ENCODE results near the gene MGAT4C. TPM values are rescaled to one million over a fixed set of nuclear protein-coding genes. Genes with fewer than 3 reads are reported as not detected.

The MGAT4C gene
- total RNA-seq, 1 experiment from 2014 or later = not detected

DNA sequence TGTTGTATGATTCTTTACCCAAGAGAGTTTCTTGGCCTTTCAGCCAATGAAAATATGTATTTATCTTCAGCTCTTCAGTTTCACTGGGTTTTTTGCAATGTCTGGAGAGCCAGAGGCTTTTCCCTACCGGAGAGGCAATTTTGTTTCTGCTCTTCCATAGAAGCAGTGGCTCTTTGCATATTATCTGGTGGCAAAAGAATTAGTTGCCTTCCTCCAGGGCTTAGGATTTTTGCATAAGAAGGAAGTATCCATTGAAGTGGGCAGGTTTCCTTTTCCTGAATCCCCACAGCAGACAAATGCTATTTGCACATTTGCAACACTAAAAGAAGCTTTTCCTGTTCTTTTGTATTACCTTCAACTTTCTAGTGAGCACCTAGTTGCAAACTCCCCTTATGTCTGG, 306.9 kb downstream of the MGAT4C start:
- intact Hi-C loops (cut with micrococcal nuclease; ENCODE audit: unreplicated experiment) = no loop called here
- Mint-ChIP-seq H3K9me3 (ENCODE audit: unreplicated experiment) (no peaks in the 10 kb centered on the region), H3K27me3 (ENCODE audit: insufficient read depth, unreplicated experiment) (peaks cover 2% of the 10 kb centered on the region), H3K4me3 (ENCODE audit: unreplicated experiment) (no peak overlapping the region), H3K4me1 (ENCODE audit: low read depth, unreplicated experiment) (no peaks in the 10 kb centered on the region), H3K27ac (ENCODE audit: unreplicated experiment) (no peak overlapping the region), H3K36me3 (ENCODE audit: insufficient read depth, unreplicated experiment) (no peaks in the 10 kb centered on the region)
- no peaks in the 10 kb centered on the region for H3K9me3 ChIP-seq
- no peak for DNase-seq
- H3K36me3 ChIP-seq (ENCODE audit: control insufficient read depth, insufficient read depth, low read length) = no peaks in the 10 kb centered on the region
- ChIA-PET CTCF (no interaction called here), POLR2A (no interaction called here)
- no TSS peak for BruUV-seq (replicated peaks)
- H3K27me3 ChIP-seq (replicated peaks; ENCODE audit: control insufficient read depth, insufficient read depth, low read length) = no peaks in the 10 kb centered on the region
- TF ChIP-seq, protein P1, sequence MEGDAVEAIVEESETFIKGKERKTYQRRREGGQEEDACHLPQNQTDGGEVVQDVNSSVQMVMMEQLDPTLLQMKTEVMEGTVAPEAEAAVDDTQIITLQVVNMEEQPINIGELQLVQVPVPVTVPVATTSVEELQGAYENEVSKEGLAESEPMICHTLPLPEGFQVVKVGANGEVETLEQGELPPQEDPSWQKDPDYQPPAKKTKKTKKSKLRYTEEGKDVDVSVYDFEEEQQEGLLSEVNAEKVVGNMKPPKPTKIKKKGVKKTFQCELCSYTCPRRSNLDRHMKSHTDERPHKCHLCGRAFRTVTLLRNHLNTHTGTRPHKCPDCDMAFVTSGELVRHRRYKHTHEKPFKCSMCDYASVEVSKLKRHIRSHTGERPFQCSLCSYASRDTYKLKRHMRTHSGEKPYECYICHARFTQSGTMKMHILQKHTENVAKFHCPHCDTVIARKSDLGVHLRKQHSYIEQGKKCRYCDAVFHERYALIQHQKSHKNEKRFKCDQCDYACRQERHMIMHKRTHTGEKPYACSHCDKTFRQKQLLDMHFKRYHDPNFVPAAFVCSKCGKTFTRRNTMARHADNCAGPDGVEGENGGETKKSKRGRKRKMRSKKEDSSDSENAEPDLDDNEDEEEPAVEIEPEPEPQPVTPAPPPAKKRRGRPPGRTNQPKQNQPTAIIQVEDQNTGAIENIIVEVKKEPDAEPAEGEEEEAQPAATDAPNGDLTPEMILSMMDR (IDR thresholded peaks at IDR 0.05; ENCODE audit: insufficient read depth in 1 of 2, low read depth in 1 of 2, low read length in 1 of 2, severe bottlenecking in 1 of 2, unreplicated experiment in 1 of 2) = no peak
- no peak overlapping the region for H3K4me3 ChIP-seq (ENCODE audit: low read depth, low read length)
- H3K4me1 ChIP-seq = no peaks in the 10 kb centered on the region

DNA sequence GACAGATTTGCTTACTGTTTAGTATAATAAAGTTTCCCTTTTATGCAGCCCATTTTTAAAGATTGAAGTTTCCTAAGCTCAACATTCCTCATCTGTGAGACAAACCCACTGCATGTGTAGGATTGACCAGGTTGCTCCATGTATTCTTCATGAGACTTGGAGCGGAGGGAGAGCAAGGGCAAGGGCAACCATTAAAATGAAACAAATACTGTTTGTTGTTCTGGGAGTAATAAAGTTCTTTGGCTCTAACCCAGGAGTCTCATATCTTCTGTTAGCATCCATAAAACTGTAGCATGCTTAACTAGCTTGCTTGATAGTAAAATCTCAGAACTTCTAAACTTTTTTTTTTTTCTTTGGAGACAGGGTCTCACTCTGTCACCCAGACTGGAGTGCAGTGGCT, 307.9 kb downstream of the MGAT4C start:
- H3K27ac Mint-ChIP-seq (ENCODE audit: unreplicated experiment) = no peak overlapping the region
- intact Hi-C loops (cut with micrococcal nuclease; ENCODE audit: unreplicated experiment) = no loop called here
- BruUV-seq (replicated peaks) = no TSS peak
- H3K27me3 Mint-ChIP-seq (ENCODE audit: insufficient read depth, unreplicated experiment) = no peaks in the 10 kb centered on the region
- no peaks in the 10 kb centered on the region for H3K4me1 Mint-ChIP-seq (ENCODE audit: low read depth, unreplicated experiment)
- no peaks in the 10 kb centered on the region for H3K27me3 ChIP-seq (replicated peaks; ENCODE audit: control insufficient read depth, insufficient read depth, low read length)
- no peaks in the 10 kb centered on the region for H3K36me3 Mint-ChIP-seq (ENCODE audit: insufficient read depth, unreplicated experiment)
- H3K9me3 ChIP-seq = no peaks in the 10 kb centered on the region
- no peaks in the 10 kb centered on the region for H3K4me1 ChIP-seq
- TF ChIP-seq, protein P1 (IDR thresholded peaks at IDR 0.05; ENCODE audit: insufficient read depth in 1 of 2, low read depth in 1 of 2, low read length in 1 of 2, severe bottlenecking in 1 of 2, unreplicated experiment in 1 of 2) = no peak
- no peaks in the 10 kb centered on the region for H3K9me3 Mint-ChIP-seq (ENCODE audit: unreplicated experiment)
- H3K36me3 ChIP-seq (ENCODE audit: control insufficient read depth, insufficient read depth, low read length) = no peaks in the 10 kb centered on the region
- H3K4me3 ChIP-seq (ENCODE audit: low read depth, low read length) = no peak overlapping the region
- CTCF ChIA-PET = no interaction called here
- no peak overlapping the region for H3K4me3 Mint-ChIP-seq (ENCODE audit: unreplicated experiment)
- DNase-seq = no peak
- POLR2A ChIA-PET = no interaction called here

DNA sequence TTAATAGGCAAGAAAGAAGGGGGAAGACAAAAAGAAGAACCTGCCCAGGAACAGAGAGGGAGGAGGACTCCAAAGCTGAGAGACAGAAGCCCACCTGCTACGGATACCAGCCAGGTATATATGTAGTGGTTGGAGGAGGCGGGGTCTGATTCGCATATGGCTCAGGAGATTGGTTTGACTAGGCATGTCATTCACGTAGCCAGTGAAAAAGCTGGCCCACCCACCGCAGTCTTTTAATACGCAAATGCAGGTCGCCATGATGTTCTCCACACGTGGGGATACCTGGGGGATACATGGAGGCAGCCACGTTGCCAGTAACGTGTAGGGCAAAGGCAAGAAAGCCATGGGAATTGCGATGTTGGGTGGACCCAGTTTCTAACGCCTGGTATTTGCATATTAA, 308.9 kb downstream of the MGAT4C start:
- Histone ChIP-seq H3K36me3 (ENCODE audit: control insufficient read depth, insufficient read depth, low read length) (no peaks in the 10 kb centered on the region), H3K27me3 (replicated peaks; ENCODE audit: control insufficient read depth, insufficient read depth, low read length) (no peaks in the 10 kb centered on the region), H3K9me3 (no peaks in the 10 kb centered on the region), H3K4me1 (no peaks in the 10 kb centered on the region), H3K4me3 (ENCODE audit: low read depth, low read length) (no peak overlapping the region)
- Mint-ChIP-seq H3K36me3 (ENCODE audit: insufficient read depth, unreplicated experiment) (no peaks in the 10 kb centered on the region), H3K27me3 (ENCODE audit: insufficient read depth, unreplicated experiment) (no peaks in the 10 kb centered on the region), H3K9me3 (ENCODE audit: unreplicated experiment) (no peaks in the 10 kb centered on the region), H3K4me3 (ENCODE audit: unreplicated experiment) (no peak overlapping the region), H3K4me1 (ENCODE audit: low read depth, unreplicated experiment) (no peaks in the 10 kb centered on the region), H3K27ac (ENCODE audit: unreplicated experiment) (no peak overlapping the region)
- ChIA-PET CTCF (no interaction called here), POLR2A (no interaction called here)
- DNase-seq = no peak
- no TSS peak for BruUV-seq (replicated peaks)
- TF ChIP-seq, protein P1 (IDR thresholded peaks at IDR 0.05; ENCODE audit: insufficient read depth in 1 of 2, low read depth in 1 of 2, low read length in 1 of 2, severe bottlenecking in 1 of 2, unreplicated experiment in 1 of 2) = no peak
- intact Hi-C loops (cut with micrococcal nuclease; ENCODE audit: unreplicated experiment) = no loop called here

Measured in Caco-2 (cell line).